Parathyroid adenoma (tissue), 2 donors: ENCODE measurements around the gene SIM1.

Source experiments
- H2AFZ ChIP-seq: fragments of 300-600 bp; sonication (generic); one replicate; pipeline ENCODE4 v1.7.0; 2017; ENCODE audit warnings: antibody characterized with exemption, mild to moderate bottlenecking
- H3K27ac ChIP-seq: fragments of 300-600 bp; sonication (generic); one replicate; pipeline ENCODE4 v1.7.0; 2017
- H3K27me3 ChIP-seq: fragments of 300-600 bp; sonication (generic); one replicate; pipeline ENCODE4 v1.7.0; 2017; ENCODE audit warnings: low read length; ENCODE audit not compliant: control insufficient read depth, insufficient read depth
- H3K36me3 ChIP-seq: fragments of 300-600 bp; sonication (generic); one replicate; pipeline ENCODE4 v1.7.0; 2017; ENCODE audit warnings: low read length; ENCODE audit not compliant: control insufficient read depth, insufficient read depth
- H3K4me1 ChIP-seq: fragments of 300-600 bp; sonication (generic); one replicate; pipeline ENCODE4 v1.7.0; 2017; ENCODE audit warnings: control low read depth
- H3K4me2 ChIP-seq: fragments of 300-600 bp; sonication (generic); one replicate; pipeline ENCODE4 v1.7.0; 2017; ENCODE audit warnings: low read length
- H3K4me3 ChIP-seq: fragments of 300-600 bp; sonication (generic); one replicate; pipeline ENCODE4 v1.7.0; 2017; ENCODE audit warnings: low read depth, low read length
- H3K79me2 ChIP-seq: fragments of 300-600 bp; sonication (generic); one replicate; pipeline ENCODE4 v1.7.0; 2017; ENCODE audit warnings: control low read depth
- H3K9ac ChIP-seq: fragments of 300-600 bp; sonication (generic); one replicate; pipeline ENCODE4 v1.7.0; 2017; ENCODE audit warnings: mild to moderate bottlenecking
- H3K9me3 ChIP-seq: fragments of 300-600 bp; sonication (generic); one replicate; pipeline ENCODE4 v1.7.0; 2017; ENCODE audit warnings: low read length; ENCODE audit not compliant: control insufficient read depth
- TF ChIP-seq, protein P1 (sequence below): fragments of 300-600 bp; sonication (generic); IDR thresholded peaks from one replicate; pipeline ENCODE4 v1.7.0; 2017; ENCODE audit warnings: antibody characterized with exemption, mild to moderate bottlenecking
- donor health status: primary hyperparathyroidism.

Gene SIM1, protein sequence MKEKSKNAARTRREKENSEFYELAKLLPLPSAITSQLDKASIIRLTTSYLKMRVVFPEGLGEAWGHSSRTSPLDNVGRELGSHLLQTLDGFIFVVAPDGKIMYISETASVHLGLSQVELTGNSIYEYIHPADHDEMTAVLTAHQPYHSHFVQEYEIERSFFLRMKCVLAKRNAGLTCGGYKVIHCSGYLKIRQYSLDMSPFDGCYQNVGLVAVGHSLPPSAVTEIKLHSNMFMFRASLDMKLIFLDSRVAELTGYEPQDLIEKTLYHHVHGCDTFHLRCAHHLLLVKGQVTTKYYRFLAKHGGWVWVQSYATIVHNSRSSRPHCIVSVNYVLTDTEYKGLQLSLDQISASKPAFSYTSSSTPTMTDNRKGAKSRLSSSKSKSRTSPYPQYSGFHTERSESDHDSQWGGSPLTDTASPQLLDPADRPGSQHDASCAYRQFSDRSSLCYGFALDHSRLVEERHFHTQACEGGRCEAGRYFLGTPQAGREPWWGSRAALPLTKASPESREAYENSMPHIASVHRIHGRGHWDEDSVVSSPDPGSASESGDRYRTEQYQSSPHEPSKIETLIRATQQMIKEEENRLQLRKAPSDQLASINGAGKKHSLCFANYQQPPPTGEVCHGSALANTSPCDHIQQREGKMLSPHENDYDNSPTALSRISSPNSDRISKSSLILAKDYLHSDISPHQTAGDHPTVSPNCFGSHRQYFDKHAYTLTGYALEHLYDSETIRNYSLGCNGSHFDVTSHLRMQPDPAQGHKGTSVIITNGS

DNA sequence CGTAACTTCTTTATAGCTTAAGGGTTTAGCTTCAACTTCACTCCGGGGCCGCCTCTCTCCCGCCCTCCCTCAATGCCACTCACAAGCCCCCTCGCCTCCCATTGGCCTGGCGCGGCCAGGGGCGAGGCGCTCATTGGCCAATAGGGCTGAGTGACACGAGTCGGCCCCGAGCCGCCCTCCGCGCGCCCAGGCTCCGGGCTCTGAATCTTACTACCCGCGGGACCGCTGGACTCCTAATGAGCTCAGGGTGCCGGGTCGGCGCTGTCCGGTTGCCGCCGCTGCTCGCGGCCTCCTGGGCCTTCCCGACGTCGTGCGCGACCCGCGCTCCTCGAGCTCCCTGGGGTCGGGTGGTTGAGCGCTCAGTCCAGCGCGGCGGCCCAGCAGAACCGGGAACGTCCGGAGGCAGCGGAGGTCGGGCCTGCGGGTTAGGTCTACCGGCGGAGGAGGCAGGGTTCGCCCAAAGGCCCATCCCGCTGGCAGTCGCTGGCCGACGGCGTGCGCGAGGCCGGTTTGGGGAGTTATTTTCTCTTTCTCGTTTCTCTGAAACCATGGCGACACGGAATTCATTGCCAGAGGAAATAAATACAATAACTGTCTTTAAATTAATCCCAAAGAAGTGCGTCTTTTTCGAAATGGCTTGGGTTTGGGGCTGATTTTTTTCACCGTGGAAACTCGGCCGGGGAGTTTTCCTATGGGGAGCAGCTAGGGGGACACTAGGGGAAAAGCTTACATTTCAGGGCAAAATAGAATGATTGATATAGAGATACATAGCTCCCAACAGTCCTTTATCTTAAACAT, at the start of gene SIM1:
Gene SIM1 (minus strand): TSS at position 19 of the 798 bp plus-strand sequence. CDS start 1,453 bp downstream, outside the sequence.
- no peak within 1 kb of the TSS for H3K27ac ChIP-seq
- no peaks in the 10 kb centered on the region for H3K79me2 ChIP-seq
- H3K4me2 ChIP-seq = no peak within 1 kb of the TSS
- TF ChIP-seq, protein P1, sequence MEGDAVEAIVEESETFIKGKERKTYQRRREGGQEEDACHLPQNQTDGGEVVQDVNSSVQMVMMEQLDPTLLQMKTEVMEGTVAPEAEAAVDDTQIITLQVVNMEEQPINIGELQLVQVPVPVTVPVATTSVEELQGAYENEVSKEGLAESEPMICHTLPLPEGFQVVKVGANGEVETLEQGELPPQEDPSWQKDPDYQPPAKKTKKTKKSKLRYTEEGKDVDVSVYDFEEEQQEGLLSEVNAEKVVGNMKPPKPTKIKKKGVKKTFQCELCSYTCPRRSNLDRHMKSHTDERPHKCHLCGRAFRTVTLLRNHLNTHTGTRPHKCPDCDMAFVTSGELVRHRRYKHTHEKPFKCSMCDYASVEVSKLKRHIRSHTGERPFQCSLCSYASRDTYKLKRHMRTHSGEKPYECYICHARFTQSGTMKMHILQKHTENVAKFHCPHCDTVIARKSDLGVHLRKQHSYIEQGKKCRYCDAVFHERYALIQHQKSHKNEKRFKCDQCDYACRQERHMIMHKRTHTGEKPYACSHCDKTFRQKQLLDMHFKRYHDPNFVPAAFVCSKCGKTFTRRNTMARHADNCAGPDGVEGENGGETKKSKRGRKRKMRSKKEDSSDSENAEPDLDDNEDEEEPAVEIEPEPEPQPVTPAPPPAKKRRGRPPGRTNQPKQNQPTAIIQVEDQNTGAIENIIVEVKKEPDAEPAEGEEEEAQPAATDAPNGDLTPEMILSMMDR = no peak
- H2AFZ ChIP-seq = peak within 1 kb of the TSS; percentile 33
- H3K4me1 ChIP-seq = no peaks in the 10 kb centered on the region
- no peaks in the 10 kb centered on the region for H3K9me3 ChIP-seq
- H3K4me3 ChIP-seq = no peak within 1 kb of the TSS
- no peak within 1 kb of the TSS for H3K9ac ChIP-seq
- peaks cover 37% of the 10 kb centered on the region for H3K27me3 ChIP-seq
- H3K36me3 ChIP-seq = no peaks in the 10 kb centered on the region

DNA sequence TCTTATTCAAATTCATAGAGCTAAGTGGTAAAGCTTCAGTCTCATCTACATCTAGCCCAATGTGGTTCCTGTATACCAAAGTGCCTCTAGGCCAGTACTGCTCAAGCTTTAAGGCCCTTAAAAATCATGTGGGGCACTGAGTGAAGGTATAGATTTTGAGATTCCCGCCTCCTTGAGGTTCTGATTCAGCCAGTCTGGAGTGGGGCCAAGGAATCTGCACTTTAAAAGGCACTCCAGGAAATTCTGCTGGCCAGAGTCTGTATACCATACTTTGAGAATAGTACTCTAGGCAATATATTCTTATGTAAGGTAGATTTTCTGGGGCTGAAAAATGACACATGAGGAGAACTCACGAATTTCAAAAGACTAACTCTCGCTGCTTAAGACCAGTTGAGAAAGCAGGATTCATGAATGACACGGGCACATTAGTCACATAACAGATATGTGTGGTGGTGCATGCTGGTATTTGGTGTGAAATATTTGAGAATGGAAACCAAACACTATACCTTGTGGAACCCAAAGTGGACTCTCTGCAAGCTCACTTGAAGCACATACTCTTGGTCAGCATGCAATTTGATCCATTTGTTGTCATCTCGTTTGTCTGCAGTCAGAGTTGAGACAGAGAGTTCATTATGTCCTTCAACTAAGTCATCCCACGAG, 47.6 kb upstream of the SIM1 start:
- no peaks in the 10 kb centered on the region for H3K4me1 ChIP-seq
- H3K36me3 ChIP-seq = no peaks in the 10 kb centered on the region
- no peaks in the 10 kb centered on the region for H3K27me3 ChIP-seq
- H3K9me3 ChIP-seq = no peaks in the 10 kb centered on the region
- no peak overlapping the region for H3K27ac ChIP-seq
- no peak overlapping the region for H2AFZ ChIP-seq
- no peak overlapping the region for H3K4me2 ChIP-seq
- H3K9ac ChIP-seq = no peak overlapping the region
- TF ChIP-seq, protein P1 = no peak
- no peaks in the 10 kb centered on the region for H3K79me2 ChIP-seq
- H3K4me3 ChIP-seq = no peak overlapping the region

DNA sequence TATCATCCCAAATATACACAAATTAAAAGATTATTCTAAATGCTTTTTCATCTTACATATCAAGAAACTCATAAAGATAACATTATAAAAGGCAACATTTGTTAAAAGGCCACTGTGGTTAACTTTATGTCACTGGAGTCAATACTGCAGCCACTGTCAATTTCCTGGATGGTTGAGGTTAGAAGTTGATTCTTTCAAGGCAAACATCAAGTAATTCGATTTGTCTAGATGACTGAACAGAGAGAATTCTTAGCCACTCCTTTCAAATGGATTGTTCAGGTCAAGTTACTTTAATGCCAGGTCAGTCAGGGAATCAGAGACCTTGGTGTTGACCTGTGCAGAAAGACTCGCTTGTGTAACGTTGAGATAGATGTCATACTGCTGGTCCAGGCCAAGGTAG, 44.4 kb upstream of the SIM1 start:
- H3K9me3 ChIP-seq = no peaks in the 10 kb centered on the region
- H3K79me2 ChIP-seq = no peaks in the 10 kb centered on the region
- H3K9ac ChIP-seq = no peak overlapping the region
- H3K27me3 ChIP-seq = no peaks in the 10 kb centered on the region
- H3K4me1 ChIP-seq = no peaks in the 10 kb centered on the region
- no peak overlapping the region for H3K4me2 ChIP-seq
- no peak overlapping the region for H3K4me3 ChIP-seq
- no peak overlapping the region for H2AFZ ChIP-seq
- TF ChIP-seq, protein P1 = no peak
- no peaks in the 10 kb centered on the region for H3K36me3 ChIP-seq
- no peak overlapping the region for H3K27ac ChIP-seq

DNA sequence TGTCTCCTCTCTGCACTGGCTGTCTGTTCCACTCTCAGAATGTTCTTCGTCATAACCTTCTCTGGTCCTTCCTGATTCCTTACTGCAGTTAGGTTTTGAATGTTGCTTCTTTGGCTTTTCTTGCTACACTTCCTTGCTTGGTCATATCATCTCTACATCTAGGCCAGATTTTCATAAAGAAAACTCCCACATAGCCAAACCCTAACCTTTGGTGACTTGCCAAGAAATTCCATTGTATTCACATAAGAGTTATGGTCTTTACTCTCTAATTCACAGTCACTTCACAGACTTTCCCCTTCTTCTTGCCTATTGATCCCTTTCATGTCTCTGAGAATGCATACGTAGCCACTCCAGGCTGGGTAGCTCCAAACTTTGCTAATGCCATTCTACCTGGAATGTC, 41.9 kb upstream of the SIM1 start:
- Histone ChIP-seq H3K79me2 (no peaks in the 10 kb centered on the region), H3K9ac (no peak overlapping the region), H3K27ac (no peak overlapping the region), H3K36me3 (no peaks in the 10 kb centered on the region), H3K4me3 (no peak overlapping the region), H3K4me1 (no peaks in the 10 kb centered on the region), H3K9me3 (no peaks in the 10 kb centered on the region), H3K4me2 (no peak overlapping the region), H3K27me3 (no peaks in the 10 kb centered on the region), H2AFZ (no peak overlapping the region)
- TF ChIP-seq, protein P1 = no peak
